Measurements from ENCODE around the gene CRYBA2. TPM values are rescaled to one million over a fixed set of nuclear protein-coding genes. Genes with fewer than 3 reads are reported as not detected.

CRYBA2 gene, protein sequence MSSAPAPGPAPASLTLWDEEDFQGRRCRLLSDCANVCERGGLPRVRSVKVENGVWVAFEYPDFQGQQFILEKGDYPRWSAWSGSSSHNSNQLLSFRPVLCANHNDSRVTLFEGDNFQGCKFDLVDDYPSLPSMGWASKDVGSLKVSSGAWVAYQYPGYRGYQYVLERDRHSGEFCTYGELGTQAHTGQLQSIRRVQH
- polyA plus RNA-seq (2013, experiment 1 of 2) = not detected
- polyA plus RNA-seq (2013, experiment 2 of 2) = not detected

DNA sequence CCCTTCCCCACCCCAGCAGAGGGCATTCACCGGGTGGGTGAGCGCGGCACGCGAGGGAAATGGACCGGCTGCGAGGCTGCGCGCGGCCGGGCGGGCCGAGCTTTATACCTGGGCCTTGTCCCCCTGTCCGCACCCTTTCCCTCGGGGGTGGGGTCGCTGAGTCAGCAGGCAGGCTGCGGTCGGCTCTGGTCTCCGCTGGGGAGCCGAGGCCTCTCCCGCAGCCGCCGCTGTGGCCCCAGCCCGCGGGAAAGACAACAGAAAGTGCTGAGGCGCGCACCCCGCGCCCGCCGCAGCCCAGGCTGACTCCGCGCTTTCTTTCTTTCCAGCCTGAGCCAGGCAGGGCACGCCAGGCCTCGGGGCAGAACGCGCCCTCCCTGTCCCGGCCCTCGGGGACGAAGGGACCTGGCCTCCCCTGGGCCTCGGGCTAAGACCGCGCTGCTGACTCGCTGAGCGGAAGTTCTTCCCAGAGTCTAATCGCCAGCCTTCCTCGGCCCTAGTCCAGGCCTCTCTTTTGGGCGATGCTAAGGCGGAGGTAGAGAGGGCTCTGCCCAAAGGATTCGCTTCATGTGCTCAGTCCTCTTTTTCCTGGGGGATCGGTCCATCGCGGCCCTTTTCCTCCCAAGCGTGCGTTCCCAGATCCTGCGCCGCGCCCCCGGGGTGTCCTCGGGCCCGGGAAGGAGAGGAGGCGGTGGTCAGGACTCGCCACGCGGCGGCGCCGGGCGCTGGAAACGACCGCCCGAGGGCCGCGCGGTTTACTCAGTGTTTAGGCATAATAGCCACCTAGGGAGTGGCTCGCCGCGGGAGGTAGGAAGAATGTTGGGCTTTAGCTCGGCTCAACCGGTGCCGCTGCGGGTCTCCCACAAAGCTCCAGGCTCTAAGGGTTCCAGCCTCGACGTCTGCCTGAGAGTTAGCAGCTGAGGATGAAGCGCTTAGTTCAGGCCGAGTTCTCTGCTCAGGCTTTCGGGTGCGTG is at the start of gene CRYBA2:
Gene CRYBA2, minus strand, starts transcription at position 78 of the 971 bp plus-strand sequence. CDS start 246 bp downstream, outside the sequence.
- 2% methylated on average over 88 of the region's 88 CpGs for WGBS
- H3K4me3 ChIP-seq (ENCODE audit: low read length) = peak within 1 kb of the TSS; percentile 29; the same call in 1 of the 2 replicates
- peaks cover 14% of the 10 kb centered on the region; the same call in 1 of the 2 replicates for H3K4me1 ChIP-seq (ENCODE audit: insufficient read depth, low read length)
- H3K27me3 ChIP-seq (ENCODE audit: insufficient read depth, low read length) = peaks cover 100% of the 10 kb centered on the region
- H3K36me3 ChIP-seq (ENCODE audit: insufficient read depth, low read length) = no peaks in the 10 kb centered on the region
- no peaks in the 10 kb centered on the region for H3K9me3 ChIP-seq (ENCODE audit: insufficient read depth, low read depth, low read length)
- no peak within 1 kb of the TSS for H3K27ac ChIP-seq (ENCODE audit: low read depth, low read length)
- H3K9ac ChIP-seq (ENCODE audit: low read depth, low read length) = no peak within 1 kb of the TSS

DNA sequence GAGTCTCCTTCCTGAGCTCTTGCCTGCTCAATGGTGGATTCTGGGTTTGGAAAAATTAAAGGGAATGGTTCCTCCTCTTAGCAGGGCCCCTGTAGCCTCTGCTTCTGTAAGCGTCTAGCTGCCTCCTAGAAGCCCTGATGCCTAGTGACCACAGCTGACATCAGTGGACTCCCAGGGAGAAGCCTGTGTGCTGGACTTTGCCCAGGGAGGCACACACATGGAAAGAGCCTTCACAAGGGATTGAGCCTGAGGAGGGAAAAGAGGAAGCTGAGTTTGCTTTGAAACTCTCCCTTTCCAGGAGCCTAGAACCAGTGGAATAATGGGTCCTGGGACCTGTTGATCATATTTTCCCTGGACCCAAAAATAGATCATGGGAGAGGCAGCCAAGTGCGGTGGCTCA is 49.5 kb upstream of the CRYBA2 start:
- Histone ChIP-seq H3K9ac (ENCODE audit: low read depth, low read length) (no peak overlapping the region), H3K4me1 (ENCODE audit: insufficient read depth, low read length) (peaks cover 3% of the 10 kb centered on the region; the same call in 1 of the 2 replicates), H3K27me3 (ENCODE audit: insufficient read depth, low read length) (peaks cover 47% of the 10 kb centered on the region), H3K9me3 (ENCODE audit: insufficient read depth, low read depth, low read length) (no peaks in the 10 kb centered on the region), H3K36me3 (ENCODE audit: insufficient read depth, low read length) (no peaks in the 10 kb centered on the region), H3K27ac (ENCODE audit: low read depth, low read length) (no peak overlapping the region), H3K4me3 (ENCODE audit: low read length) (no peak overlapping the region)
- WGBS = 76% methylated on average over 2 of the region's 2 CpGs

DNA sequence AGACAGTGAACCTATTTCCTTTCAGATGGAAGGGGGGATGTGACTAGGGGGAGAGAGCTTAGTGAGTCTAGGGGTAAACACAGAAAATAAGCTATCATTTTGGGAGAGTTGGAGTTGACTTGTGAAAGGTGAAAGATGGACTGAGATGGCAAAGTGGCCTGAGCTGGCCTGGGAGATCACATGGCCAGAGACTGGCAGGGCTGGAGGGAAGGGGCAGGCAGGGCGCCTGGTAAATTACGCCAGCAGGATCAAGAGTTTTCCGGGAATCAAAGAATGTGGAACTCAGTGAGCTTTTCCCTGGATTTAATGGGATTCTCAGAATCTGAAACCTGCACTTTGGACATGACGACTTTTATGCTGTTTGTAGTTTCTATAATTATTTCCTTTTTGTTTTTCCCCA is 48.9 kb upstream of the CRYBA2 start:
- H3K9ac ChIP-seq (ENCODE audit: low read depth, low read length) = no peak overlapping the region
- peaks cover 3% of the 10 kb centered on the region; the same call in 1 of the 2 replicates for H3K4me1 ChIP-seq (ENCODE audit: insufficient read depth, low read length)
- H3K36me3 ChIP-seq (ENCODE audit: insufficient read depth, low read length) = no peaks in the 10 kb centered on the region
- 88% methylated on average over 3 of the region's 4 CpGs for WGBS
- H3K9me3 ChIP-seq (ENCODE audit: insufficient read depth, low read depth, low read length) = no peaks in the 10 kb centered on the region
- peaks cover 44% of the 10 kb centered on the region for H3K27me3 ChIP-seq (ENCODE audit: insufficient read depth, low read length)
- H3K4me3 ChIP-seq (ENCODE audit: low read length) = no peak overlapping the region
- H3K27ac ChIP-seq (ENCODE audit: low read depth, low read length) = no peak overlapping the region

DNA sequence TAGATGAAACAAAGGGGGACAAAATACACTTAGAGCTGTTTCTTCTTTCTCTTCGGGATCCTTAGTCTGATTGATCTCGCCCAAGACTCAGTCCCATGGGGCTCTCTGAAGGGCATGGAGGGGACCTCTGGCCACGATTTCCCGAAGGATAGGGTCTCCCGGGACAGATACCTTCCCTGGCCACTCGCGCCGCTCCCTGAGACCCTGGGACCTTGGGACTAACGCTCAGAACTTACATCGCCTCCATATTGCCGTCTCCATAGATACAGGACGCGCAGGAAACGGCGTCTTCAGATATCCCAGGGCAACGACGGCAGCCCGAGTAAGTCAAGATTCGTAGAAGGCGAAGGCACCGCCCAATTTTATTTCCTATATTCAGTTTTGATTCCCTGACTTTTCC is 48.0 kb upstream of the CRYBA2 start, which contains the start of gene CFAP65:
Gene CFAP65, minus strand, starts transcription at position 265 of the 400 bp plus-strand sequence. CDS start 2,468 bp downstream, outside the sequence.
- no peak within 1 kb of the TSS for H3K27ac ChIP-seq (ENCODE audit: low read depth, low read length)
- H3K4me3 ChIP-seq (ENCODE audit: low read length) = peak within 1 kb of the TSS; percentile 68
- peaks cover 3% of the 10 kb centered on the region; the same call in 1 of the 2 replicates for H3K4me1 ChIP-seq (ENCODE audit: insufficient read depth, low read length)
- no peak within 1 kb of the TSS for H3K9ac ChIP-seq (ENCODE audit: low read depth, low read length)
- H3K36me3 ChIP-seq (ENCODE audit: insufficient read depth, low read length) = no peaks in the 10 kb centered on the region
- H3K9me3 ChIP-seq (ENCODE audit: insufficient read depth, low read depth, low read length) = no peaks in the 10 kb centered on the region
- peaks cover 35% of the 10 kb centered on the region for H3K27me3 ChIP-seq (ENCODE audit: insufficient read depth, low read length)
- 2% methylated on average over 21 of the region's 21 CpGs for WGBS

DNA sequence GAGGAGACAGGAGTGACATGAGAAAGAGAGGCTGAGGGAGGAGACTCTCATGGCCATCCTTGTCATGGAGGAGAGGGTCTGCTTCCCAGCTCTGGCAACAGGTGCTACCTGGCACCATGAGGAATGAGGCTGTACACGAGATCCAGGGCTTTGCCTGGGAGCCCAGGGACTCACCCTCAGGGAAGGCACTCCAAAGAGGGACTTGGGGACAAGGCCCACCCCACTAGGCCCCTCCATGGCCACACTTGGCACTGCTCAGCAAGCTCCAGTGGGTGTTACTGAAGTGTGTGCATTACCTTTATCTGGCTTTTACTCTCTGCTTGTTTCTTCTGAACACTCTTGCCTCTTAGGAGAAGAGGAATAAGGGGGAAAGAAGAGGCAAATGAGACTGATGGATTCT is 45.4 kb upstream of the CRYBA2 start:
- Histone ChIP-seq H3K36me3 (ENCODE audit: insufficient read depth, low read length) (no peaks in the 10 kb centered on the region), H3K4me1 (ENCODE audit: insufficient read depth, low read length) (peaks cover 3% of the 10 kb centered on the region; the same call in 1 of the 2 replicates), H3K9me3 (ENCODE audit: insufficient read depth, low read depth, low read length) (no peaks in the 10 kb centered on the region), H3K27me3 (ENCODE audit: insufficient read depth, low read length) (peaks cover 33% of the 10 kb centered on the region), H3K27ac (ENCODE audit: low read depth, low read length) (no peak overlapping the region), H3K9ac (ENCODE audit: low read depth, low read length) (no peak overlapping the region), H3K4me3 (ENCODE audit: low read length) (no peak overlapping the region)
- WGBS = 11% methylated on average over 1 of the region's 1 CpG

DNA sequence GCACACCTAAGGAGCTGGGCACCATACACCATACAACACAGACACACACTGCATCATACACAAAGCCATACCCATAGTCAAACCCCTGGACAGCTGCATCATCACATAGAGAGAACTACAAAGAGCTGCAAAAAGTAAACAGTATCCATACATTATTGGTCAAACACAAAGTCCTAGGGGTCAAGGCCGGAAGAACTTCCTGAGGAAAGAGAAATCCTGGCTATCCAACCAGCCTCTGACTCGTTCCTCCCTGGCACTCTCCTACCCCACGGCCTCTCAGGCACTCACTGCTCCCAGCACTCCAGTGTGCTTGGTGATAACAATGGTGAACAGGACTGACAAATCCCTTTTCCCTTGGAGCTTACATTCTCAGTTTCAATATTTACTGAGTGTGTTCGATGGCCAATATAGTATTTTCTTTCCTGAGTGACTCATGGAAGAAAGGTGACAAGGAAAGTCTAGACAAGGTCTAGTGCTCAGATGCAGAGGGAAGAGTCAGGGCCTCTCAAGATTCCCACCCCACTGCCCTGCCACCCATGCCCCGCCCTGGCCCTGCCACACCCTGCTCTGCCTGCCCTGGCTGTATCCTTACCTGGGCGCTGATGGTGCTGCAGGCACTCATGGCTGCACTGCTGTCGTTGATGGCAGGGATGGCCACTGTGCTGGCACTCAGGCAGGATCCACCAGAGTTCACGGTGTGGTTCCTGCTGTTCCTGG is 44.7 kb upstream of the CRYBA2 start:
- H3K4me3 ChIP-seq (ENCODE audit: low read length) = no peak overlapping the region
- H3K9me3 ChIP-seq (ENCODE audit: insufficient read depth, low read depth, low read length) = no peaks in the 10 kb centered on the region
- H3K4me1 ChIP-seq (ENCODE audit: insufficient read depth, low read length) = peaks cover 3% of the 10 kb centered on the region; the same call in 1 of the 2 replicates
- no peaks in the 10 kb centered on the region for H3K36me3 ChIP-seq (ENCODE audit: insufficient read depth, low read length)
- H3K27ac ChIP-seq (ENCODE audit: low read depth, low read length) = no peak overlapping the region
- H3K9ac ChIP-seq (ENCODE audit: low read depth, low read length) = no peak overlapping the region
- WGBS = 59% methylated on average over 8 of the region's 8 CpGs
- H3K27me3 ChIP-seq (ENCODE audit: insufficient read depth, low read length) = peaks cover 32% of the 10 kb centered on the region

DNA sequence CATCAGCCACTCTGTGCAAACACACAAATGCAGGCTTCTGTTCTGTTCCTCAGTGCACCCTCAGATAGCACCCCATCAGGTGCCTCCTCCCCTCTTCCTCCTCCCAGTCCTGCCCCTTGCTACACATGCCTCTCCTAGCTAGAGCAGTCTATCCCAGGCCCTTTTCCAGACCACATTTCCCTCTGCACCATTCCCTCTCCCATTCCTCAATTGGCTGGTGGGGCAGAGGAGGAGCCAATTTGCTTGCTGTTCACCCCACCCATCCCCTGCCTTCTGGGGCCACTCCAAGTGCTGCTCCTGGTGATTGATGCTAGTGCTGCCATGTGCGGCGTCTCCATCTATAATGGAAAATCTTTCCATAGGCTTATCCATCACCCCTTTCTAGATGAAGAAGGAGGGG is 42.7 kb upstream of the CRYBA2 start:
- WGBS = 71% methylated on average over 1 of the region's 2 CpGs
- Histone ChIP-seq H3K36me3 (ENCODE audit: insufficient read depth, low read length) (no peaks in the 10 kb centered on the region), H3K27ac (ENCODE audit: low read depth, low read length) (no peak overlapping the region)

DNA sequence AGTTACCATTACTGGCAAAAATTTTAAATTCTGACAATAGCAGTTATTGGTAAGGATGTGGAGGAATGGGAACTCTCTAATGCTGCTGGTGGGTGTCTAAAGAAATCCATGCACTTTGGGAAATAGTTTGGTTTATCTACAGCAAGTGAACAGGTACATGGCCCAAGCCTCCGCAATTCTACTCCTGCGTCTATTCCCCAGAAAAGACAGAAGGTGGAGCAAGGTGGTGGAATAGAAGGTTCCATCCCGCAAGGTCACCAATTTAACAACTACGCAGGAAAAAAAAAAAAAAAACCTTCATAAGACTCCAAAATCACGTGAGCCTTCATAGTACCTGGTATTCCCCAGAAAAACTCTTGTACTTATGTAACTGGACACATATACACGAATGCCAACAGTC is 41.6 kb upstream of the CRYBA2 start:
- Histone ChIP-seq H3K9ac (ENCODE audit: low read depth, low read length) (no peak overlapping the region), H3K27me3 (ENCODE audit: insufficient read depth, low read length) (peaks cover 22% of the 10 kb centered on the region), H3K9me3 (ENCODE audit: insufficient read depth, low read depth, low read length) (no peaks in the 10 kb centered on the region), H3K36me3 (ENCODE audit: insufficient read depth, low read length) (no peaks in the 10 kb centered on the region), H3K4me3 (ENCODE audit: low read length) (no peak overlapping the region), H3K27ac (ENCODE audit: low read depth, low read length) (no peak overlapping the region), H3K4me1 (ENCODE audit: insufficient read depth, low read length) (no peaks in the 10 kb centered on the region)
- 62% methylated on average over 6 of the region's 6 CpGs for WGBS

More for the DNA sequence above, 42.7 kb upstream of the CRYBA2 start:
- H3K4me1 ChIP-seq (ENCODE audit: insufficient read depth, low read length) = no peaks in the 10 kb centered on the region
- no peak overlapping the region for H3K4me3 ChIP-seq (ENCODE audit: low read length)
- no peak overlapping the region for H3K9ac ChIP-seq (ENCODE audit: low read depth, low read length)
- H3K27me3 ChIP-seq (ENCODE audit: insufficient read depth, low read length) = peaks cover 22% of the 10 kb centered on the region
- H3K9me3 ChIP-seq (ENCODE audit: insufficient read depth, low read depth, low read length) = no peaks in the 10 kb centered on the region

DNA sequence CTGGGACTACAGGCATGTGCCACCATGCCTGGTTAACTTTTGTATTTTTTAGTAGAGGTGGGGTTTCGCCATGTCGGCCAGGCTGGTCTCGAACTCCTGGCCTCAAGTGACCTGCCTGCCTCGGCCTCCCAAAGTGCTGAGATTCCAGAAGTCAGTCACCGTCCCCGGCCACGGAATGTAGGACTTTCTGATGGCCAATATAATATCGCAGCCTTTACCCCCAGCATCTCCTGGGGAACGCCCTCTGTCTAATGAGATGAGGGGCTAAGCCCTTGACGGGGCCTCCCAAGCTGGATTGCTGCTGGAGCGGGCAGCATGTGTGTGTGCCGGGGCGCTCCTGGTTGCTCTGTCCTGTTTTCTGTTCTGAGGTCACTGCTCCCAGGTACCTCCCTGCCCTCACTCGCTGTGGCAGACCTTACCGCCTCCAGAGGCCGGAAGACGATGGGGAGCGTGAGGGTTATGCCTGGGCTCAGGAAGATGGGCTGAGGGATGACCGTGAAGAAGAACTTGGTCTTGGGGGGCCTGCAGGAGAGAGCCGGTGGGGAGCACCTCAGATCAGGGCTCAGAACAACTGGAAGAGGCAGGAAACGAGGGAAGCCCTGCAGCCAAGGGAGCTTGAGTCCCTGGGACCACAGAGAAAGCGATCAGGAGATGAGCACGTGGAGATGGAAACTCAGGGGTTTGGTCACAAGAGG is 39.0 kb upstream of the CRYBA2 start:
- Histone ChIP-seq H3K4me1 (ENCODE audit: insufficient read depth, low read length) (no peaks in the 10 kb centered on the region), H3K27me3 (ENCODE audit: insufficient read depth, low read length) (peaks cover 6% of the 10 kb centered on the region; the same call in 1 of the 2 replicates), H3K27ac (ENCODE audit: low read depth, low read length) (no peak overlapping the region), H3K36me3 (ENCODE audit: insufficient read depth, low read length) (no peaks in the 10 kb centered on the region), H3K9ac (ENCODE audit: low read depth, low read length) (no peak overlapping the region), H3K4me3 (ENCODE audit: low read length) (no peak overlapping the region), H3K9me3 (ENCODE audit: insufficient read depth, low read depth, low read length) (no peaks in the 10 kb centered on the region)
- 92% methylated on average over 22 of the region's 23 CpGs for WGBS

DNA sequence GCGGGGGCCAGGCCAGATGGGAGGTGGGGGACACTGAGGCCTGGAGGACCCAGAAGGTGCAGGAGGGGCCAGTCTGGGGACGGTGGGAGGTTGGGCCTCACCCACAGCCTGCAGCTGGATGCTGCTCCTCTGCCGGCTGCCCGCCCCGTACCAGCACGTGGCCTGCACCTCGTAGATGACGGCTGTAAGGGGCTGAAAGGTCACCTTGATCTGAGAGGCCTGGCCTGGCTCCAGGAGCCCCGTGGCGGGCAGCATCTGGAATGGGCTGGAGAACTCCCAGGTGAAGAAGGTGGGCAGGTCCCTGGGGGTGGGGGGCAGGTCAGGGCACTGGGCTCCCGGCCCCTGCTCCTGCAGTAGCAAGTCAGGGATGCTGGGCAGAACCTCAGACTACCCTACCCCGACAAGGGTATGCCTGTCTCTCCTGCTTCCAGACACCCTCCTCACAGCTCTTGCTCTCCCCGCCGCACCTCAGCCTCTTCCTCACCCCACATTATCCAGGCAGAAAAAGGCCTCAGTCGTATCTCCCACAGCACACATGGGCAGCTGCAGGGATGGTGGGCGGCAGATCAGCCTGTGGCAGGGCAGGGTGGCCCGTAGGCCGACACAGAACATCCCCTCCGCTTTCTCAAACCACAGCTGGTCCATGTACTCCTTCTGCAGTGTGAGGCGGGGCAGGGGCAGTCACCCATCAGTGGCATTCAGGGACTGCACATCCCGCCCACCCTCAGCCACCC is 38.0 kb upstream of the CRYBA2 start:
- H3K9me3 ChIP-seq (ENCODE audit: insufficient read depth, low read depth, low read length) = no peaks in the 10 kb centered on the region

More for the DNA sequence above, 38.0 kb upstream of the CRYBA2 start:
- no peak overlapping the region for H3K27ac ChIP-seq (ENCODE audit: low read depth, low read length)
- 91% methylated on average over 21 of the region's 21 CpGs for WGBS
- H3K36me3 ChIP-seq (ENCODE audit: insufficient read depth, low read length) = no peaks in the 10 kb centered on the region
- H3K27me3 ChIP-seq (ENCODE audit: insufficient read depth, low read length) = peaks cover 10% of the 10 kb centered on the region; the same call in 1 of the 2 replicates
- H3K4me3 ChIP-seq (ENCODE audit: low read length) = no peak overlapping the region
- no peaks in the 10 kb centered on the region for H3K4me1 ChIP-seq (ENCODE audit: insufficient read depth, low read length)
- H3K9ac ChIP-seq (ENCODE audit: low read depth, low read length) = no peak overlapping the region
